Skeletal muscle tissue (tissue), 4 donors: ENCODE results near the gene NEK1. TPM values are rescaled to one million over a fixed set of nuclear protein-coding genes. Genes with fewer than 3 reads are reported as not detected.
A peak's percentile ranks its signal among the peaks of the same experiment; 100 is the strongest.
"Not testable (repeated sequence)": the region's sequence is repeated elsewhere in the genome, so short reads cannot be mapped to it uniquely, and the experiment has no call there.

Experiments
- H3K27ac ChIP-seq: one replicate; pipeline ENCODE4 v1.7.0; 2013; ENCODE audit warnings: mild to moderate bottlenecking, low read depth, low read length, inconsistent platforms
- H3K27me3 ChIP-seq, 3 donors: one replicate each; pipeline ENCODE4 v1.7.0; 2013; ENCODE audit warnings: low read length in 3 of 3; ENCODE audit not compliant: control insufficient read depth in 3 of 3, insufficient read depth in 3 of 3
- H3K36me3 ChIP-seq, 3 donors: one replicate each; pipeline ENCODE4 v1.7.0; 2013; ENCODE audit warnings: low read length in 3 of 3; ENCODE audit not compliant: control insufficient read depth in 3 of 3, insufficient read depth in 3 of 3
- H3K4me1 ChIP-seq, 3 donors: one replicate each; pipeline ENCODE4 v1.7.0; 2013; ENCODE audit warnings: low read length in 3 of 3, mild to moderate bottlenecking in 3 of 3; ENCODE audit not compliant: control insufficient read depth in 3 of 3, insufficient read depth in 3 of 3
- H3K4me3 ChIP-seq, 3 donors: one replicate each; pipeline ENCODE4 v1.7.0; 2013; ENCODE audit warnings: low read length in 3 of 3
- H3K9ac ChIP-seq, 3 donors: one replicate each; pipeline ENCODE4 v1.7.0; 2013; ENCODE audit warnings: low read length in 3 of 3, mild to moderate bottlenecking in 3 of 3, moderate library complexity in 2 of 3, low read depth in 1 of 3
- H3K9me3 ChIP-seq, 3 donors: one replicate each; pipeline ENCODE4 v1.7.0; 2013; ENCODE audit warnings: low read length in 3 of 3; ENCODE audit not compliant: control insufficient read depth in 3 of 3
- total RNA-seq: library from RNA; depleted of rRNA; stranded (reverse); fragments of >200 nt; gene quantifications from one replicate; pipeline ENCODE4 v1.2.3, GENCODE V29; 2014
- donor health status: Osteomylitis.

The NEK1 gene
- total RNA-seq, 1 donor from 2014 or later = 16.7 TPM

GRCh38 chr4:169626331-169627282 is 14.2 kb upstream of the NEK1 start:
- H3K9ac ChIP-seq = no peak overlapping the region
- no peaks in the 10 kb centered on the region for H3K27me3 ChIP-seq
- no peaks in the 10 kb centered on the region for H3K36me3 ChIP-seq
- no peak overlapping the region for H3K4me3 ChIP-seq
- no peaks in the 10 kb centered on the region for H3K9me3 ChIP-seq
- H3K4me1 ChIP-seq = peaks cover 6 to 10% (median 10%) of the 10 kb centered on the region in 3 donors
- H3K27ac ChIP-seq = no peak overlapping the region

DNA sequence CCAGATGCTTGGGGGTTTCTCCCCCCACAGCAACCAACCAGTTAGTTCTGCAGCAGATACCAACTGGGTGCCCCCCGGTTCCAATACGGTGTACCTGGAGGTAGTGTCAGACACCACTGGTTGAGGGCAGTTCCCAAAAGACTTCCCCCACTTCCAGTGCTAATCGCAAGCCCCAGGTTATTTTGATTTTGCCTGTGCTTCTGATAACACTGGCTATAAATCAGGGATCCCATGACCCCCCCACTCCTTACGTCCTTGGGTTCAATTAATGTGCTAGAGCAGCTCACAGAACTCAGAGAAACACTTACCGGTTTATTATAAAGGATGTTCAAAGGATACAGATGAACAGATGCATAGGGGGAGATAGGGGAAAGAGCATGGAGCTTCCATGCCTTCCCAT is 13.5 kb upstream of the NEK1 start:
- peaks cover 6 to 10% (median 10%) of the 10 kb centered on the region in 3 donors for H3K4me1 ChIP-seq

GRCh38 chr4:169624012-169624411 is 11.6 kb upstream of the NEK1 start:
- H3K9me3 ChIP-seq, H3K4me3 ChIP-seq, H3K36me3 ChIP-seq, H3K9ac ChIP-seq, H3K27ac ChIP-seq, H3K27me3 ChIP-seq: not testable (repeated sequence)
- peaks cover 10 to 12% (median 12%) of the 10 kb centered on the region in 3 donors for H3K4me1 ChIP-seq

More for the DNA sequence above, 13.5 kb upstream of the NEK1 start:
- no peaks in the 10 kb centered on the region for H3K27me3 ChIP-seq
- H3K9ac ChIP-seq = no peak overlapping the region
- H3K36me3 ChIP-seq = no peaks in the 10 kb centered on the region
- H3K9me3 ChIP-seq = no peaks in the 10 kb centered on the region
- peak overlapping the region; percentile 16 for H3K27ac ChIP-seq
- H3K4me3 ChIP-seq = no peak overlapping the region

DNA sequence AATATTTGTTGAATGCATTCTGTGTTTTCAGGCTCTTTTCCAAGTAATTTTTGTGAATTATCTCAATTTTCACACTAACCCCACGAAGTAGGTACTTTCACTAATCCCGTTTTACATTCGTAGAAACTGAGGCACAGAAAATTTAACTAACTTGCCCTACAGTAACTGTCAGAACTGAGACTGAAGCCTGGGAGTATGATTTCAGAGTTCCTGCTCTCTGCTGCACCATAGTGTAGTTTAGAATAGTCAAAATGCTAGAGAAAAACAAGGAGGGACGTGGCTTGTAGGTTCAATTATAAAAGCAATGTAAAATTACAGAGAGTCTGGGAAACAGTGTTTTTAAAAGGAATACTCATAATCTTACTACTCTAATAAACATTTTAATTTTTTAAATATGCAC is 10.2 kb upstream of the NEK1 start:
- Histone ChIP-seq H3K36me3 (no peaks in the 10 kb centered on the region), H3K4me1 (peaks cover 10 to 12% (median 12%) of the 10 kb centered on the region in 3 donors), H3K9me3 (no peaks in the 10 kb centered on the region), H3K4me3 (peak overlapping the region; percentile 40 to 92 (median 72)), H3K27me3 (no peaks in the 10 kb centered on the region), H3K27ac (peak overlapping the region; percentile 55), H3K9ac (peak overlapping the region; percentile 54 to 95 (median 94))

GRCh38 chr4:169621731-169622492 is 9.5 kb upstream of the NEK1 start:
- Histone ChIP-seq H3K4me3 (peak overlapping the region; percentile 72 to 97 (median 92)), H3K36me3 (no peaks in the 10 kb centered on the region), H3K9ac (peak overlapping the region; percentile 94 to 99 (median 95)), H3K27ac (peak overlapping the region; percentile 55), H3K9me3 (no peaks in the 10 kb centered on the region), H3K4me1 (peaks cover 7 to 12% (median 10%) of the 10 kb centered on the region in 3 donors), H3K27me3 (no peaks in the 10 kb centered on the region)

GRCh38 chr4:169620880-169621248 is 8.5 kb upstream of the NEK1 start:
- H3K4me3 ChIP-seq = peak overlapping the region; percentile 72 to 97 (median 92)
- H3K9ac ChIP-seq = peak overlapping the region; percentile 94 to 99 (median 95)
- H3K4me1 ChIP-seq = peaks cover 5 to 10% (median 8%) of the 10 kb centered on the region in 3 donors
- H3K9me3 ChIP-seq = no peaks in the 10 kb centered on the region
- no peaks in the 10 kb centered on the region for H3K36me3 ChIP-seq
- no peaks in the 10 kb centered on the region for H3K27me3 ChIP-seq
- peak overlapping the region; percentile 99 for H3K27ac ChIP-seq

DNA sequence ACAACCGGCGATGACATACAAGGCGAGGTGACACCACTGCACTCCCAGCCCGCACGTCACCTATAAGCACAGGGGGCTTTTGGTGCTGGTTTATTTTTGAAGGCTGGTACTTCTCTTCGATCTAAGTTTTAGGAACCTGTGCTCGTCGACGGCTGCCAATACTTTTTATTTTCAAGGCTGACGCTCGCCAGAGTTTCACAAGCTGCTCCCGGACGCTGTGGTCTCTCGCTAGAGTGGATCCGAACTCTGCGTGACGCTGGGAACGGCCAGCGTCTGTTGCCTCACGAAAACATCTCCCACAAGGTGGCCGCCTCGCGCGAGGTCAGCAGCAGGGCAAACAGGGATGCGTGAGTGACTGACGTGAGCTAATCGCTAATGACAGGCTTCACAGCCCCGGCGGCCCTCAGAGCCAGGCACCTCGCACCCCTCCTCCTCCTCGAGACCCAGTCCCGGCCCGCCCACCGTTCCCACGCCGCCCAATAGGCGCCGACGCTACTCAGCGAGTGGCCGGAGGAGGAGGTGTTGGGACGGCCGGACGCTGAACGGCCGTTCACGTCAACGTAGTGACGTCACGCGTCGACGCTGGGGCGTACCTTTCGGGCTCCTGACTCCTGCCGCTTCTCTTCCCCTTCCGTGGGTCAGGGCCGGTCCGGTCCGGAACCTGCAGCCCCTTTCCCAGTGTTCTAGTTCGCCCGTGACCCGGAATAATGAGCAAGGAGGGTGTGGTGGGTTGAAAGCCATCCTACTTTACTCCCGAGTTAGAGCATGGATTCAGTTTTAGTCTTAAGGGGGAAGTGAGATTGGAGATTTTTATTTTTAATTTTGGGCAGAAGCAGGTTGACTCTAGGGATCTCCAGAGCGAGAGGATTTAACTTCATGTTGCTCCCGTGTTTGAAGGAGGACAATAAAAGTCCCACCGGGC is 7.8 kb upstream of the NEK1 start, which contains the start of gene CLCN3:
TSS of gene CLCN3 (plus strand) at position 621 of the 922 bp plus-strand sequence. CDS start 15,351 bp downstream, outside the sequence.
- H3K27ac ChIP-seq = peak within 1 kb of the TSS; percentile 99
- H3K4me3 ChIP-seq = peak within 1 kb of the TSS; percentile 72 to 97 (median 92)
- no peaks in the 10 kb centered on the region for H3K27me3 ChIP-seq
- peak within 1 kb of the TSS; percentile 95 to 99 (median 96) for H3K9ac ChIP-seq
- H3K4me1 ChIP-seq = peaks cover 4 to 8% (median 7%) of the 10 kb centered on the region in 3 donors
- no peaks in the 10 kb centered on the region for H3K9me3 ChIP-seq
- no peaks in the 10 kb centered on the region for H3K36me3 ChIP-seq

GRCh38 chr4:169619518-169619957 is 7.2 kb upstream of the NEK1 start:
- no peaks in the 10 kb centered on the region for H3K9me3 ChIP-seq
- H3K4me1 ChIP-seq = peaks cover 2 to 8% (median 6%) of the 10 kb centered on the region in 3 donors
- peak overlapping the region; percentile 72 to 97 (median 92) for H3K4me3 ChIP-seq
- peak overlapping the region; percentile 95 to 98 (median 96) for H3K9ac ChIP-seq
- H3K27me3 ChIP-seq = no peaks in the 10 kb centered on the region
- peak overlapping the region; percentile 99 for H3K27ac ChIP-seq
- no peaks in the 10 kb centered on the region for H3K36me3 ChIP-seq

DNA sequence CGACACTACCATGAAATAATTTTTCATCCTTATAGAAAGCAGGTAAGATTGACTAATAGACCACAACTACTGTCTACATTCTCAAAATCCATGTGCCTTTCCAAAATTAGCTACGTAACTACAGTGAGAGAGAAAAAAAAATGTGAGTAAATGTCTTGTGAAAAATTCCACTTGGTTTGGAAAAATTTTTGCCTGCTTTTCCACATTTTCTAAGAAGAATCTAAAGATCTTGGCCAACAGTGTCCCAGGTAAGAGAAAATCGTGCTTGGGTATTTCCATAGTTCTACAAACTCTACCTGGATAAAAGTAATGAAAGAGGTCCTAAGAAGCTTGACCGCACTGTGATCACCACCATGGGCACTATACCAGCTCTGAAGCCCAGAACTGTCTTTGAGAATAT is 6.6 kb upstream of the NEK1 start:
- peak overlapping the region; percentile 72 to 97 (median 92) for H3K4me3 ChIP-seq

More for the DNA sequence above, 6.6 kb upstream of the NEK1 start:
- no peaks in the 10 kb centered on the region for H3K9me3 ChIP-seq
- H3K9ac ChIP-seq = peak overlapping the region in 2 of 3 donors; percentile 95 to 98
- peak overlapping the region; percentile 99 for H3K27ac ChIP-seq
- no peaks in the 10 kb centered on the region for H3K36me3 ChIP-seq
- H3K4me1 ChIP-seq = peaks cover 2 to 8% (median 6%) of the 10 kb centered on the region in 3 donors
- H3K27me3 ChIP-seq = no peaks in the 10 kb centered on the region
